ENCODE measurements around the gene PKD1L1. TPM values are rescaled to one million over a fixed set of nuclear protein-coding genes. Genes with fewer than 3 reads are reported as not detected.

The PKD1L1 gene
- total RNA-seq, 1 experiment from 2014 or later = 0.07 TPM

DNA sequence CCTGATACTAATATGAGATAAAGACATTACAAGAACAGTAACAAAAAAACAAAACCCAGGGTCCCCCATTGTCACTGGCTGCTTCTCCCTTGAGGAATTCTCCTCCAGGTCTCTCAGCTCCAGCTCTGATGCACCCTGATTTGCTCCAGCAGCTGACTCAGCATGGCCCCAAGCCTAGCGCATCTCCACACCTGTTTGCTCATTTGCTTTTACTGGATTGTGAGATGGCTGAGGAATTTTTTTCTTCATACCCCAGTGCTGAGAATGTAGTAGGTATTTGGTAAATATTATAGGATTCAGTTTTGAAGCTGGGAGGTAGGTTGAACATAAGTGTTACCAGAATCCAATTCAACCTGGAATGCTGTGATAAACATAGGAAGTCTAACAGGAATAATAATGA, 171.9 kb downstream of the PKD1L1 start:
- peaks cover 10% of the 10 kb centered on the region for H3K4me1 Mint-ChIP-seq
- no peak overlapping the region for H3K27ac Mint-ChIP-seq
- H3K36me3 Mint-ChIP-seq = no peaks in the 10 kb centered on the region
- H3K4me3 Mint-ChIP-seq = no peak overlapping the region
- peaks cover 14% of the 10 kb centered on the region for H3K9me3 Mint-ChIP-seq
- POLR2A ChIA-PET = no interaction called here
- no peaks in the 10 kb centered on the region for H3K27me3 Mint-ChIP-seq (ENCODE audit: low read depth)
- no peak for TF ChIP-seq MAX (CRISPR knock-in tag; IDR thresholded peaks at IDR 0.05)
- no peak for TF ChIP-seq ELF4 (CRISPR knock-in tag; IDR thresholded peaks at IDR 0.05; ENCODE audit: low read depth)
- TF ChIP-seq RORB (CRISPR knock-in tag; IDR thresholded peaks at IDR 0.05) = no peak
- TF ChIP-seq SMAD3 (CRISPR knock-in tag; IDR thresholded peaks at IDR 0.05; ENCODE audit: borderline replicate concordance) = no peak
- no peak for TF ChIP-seq IRF1 (CRISPR knock-in tag; IDR thresholded peaks at IDR 0.05)
- TF ChIP-seq MYBL2 (CRISPR knock-in tag; IDR thresholded peaks at IDR 0.05) = no peak
- no peak for TF ChIP-seq PRRX2 (CRISPR knock-in tag; IDR thresholded peaks at IDR 0.05)
- TF ChIP-seq HMGXB4 (CRISPR knock-in tag; IDR thresholded peaks at IDR 0.05) = no peak
- no peak for TF ChIP-seq NFE2L1 (CRISPR knock-in tag; IDR thresholded peaks at IDR 0.05)
- TF ChIP-seq ATF1 (CRISPR knock-in tag; IDR thresholded peaks at IDR 0.05) = no peak
- no peak for TF ChIP-seq TEAD4 (CRISPR knock-in tag; IDR thresholded peaks at IDR 0.05)
- no peak for TF ChIP-seq ZNF396 (CRISPR knock-in tag; IDR thresholded peaks at IDR 0.05; ENCODE audit: borderline replicate concordance)
- TF ChIP-seq ATF3 (CRISPR knock-in tag; conservative IDR thresholded peaks at IDR 0.05) = no peak
- TF ChIP-seq KAT7 (CRISPR knock-in tag; IDR thresholded peaks at IDR 0.05; ENCODE audit: borderline replicate concordance) = no peak
- TF ChIP-seq ZMAT4 (CRISPR knock-in tag; IDR thresholded peaks at IDR 0.05) = no peak
- no peak for TF ChIP-seq ZNF317 (CRISPR knock-in tag; IDR thresholded peaks at IDR 0.05; ENCODE audit: borderline replicate concordance, low read depth)
- TF ChIP-seq JUN (CRISPR knock-in tag; IDR thresholded peaks at IDR 0.05) = no peak
- TF ChIP-seq, protein P1, sequence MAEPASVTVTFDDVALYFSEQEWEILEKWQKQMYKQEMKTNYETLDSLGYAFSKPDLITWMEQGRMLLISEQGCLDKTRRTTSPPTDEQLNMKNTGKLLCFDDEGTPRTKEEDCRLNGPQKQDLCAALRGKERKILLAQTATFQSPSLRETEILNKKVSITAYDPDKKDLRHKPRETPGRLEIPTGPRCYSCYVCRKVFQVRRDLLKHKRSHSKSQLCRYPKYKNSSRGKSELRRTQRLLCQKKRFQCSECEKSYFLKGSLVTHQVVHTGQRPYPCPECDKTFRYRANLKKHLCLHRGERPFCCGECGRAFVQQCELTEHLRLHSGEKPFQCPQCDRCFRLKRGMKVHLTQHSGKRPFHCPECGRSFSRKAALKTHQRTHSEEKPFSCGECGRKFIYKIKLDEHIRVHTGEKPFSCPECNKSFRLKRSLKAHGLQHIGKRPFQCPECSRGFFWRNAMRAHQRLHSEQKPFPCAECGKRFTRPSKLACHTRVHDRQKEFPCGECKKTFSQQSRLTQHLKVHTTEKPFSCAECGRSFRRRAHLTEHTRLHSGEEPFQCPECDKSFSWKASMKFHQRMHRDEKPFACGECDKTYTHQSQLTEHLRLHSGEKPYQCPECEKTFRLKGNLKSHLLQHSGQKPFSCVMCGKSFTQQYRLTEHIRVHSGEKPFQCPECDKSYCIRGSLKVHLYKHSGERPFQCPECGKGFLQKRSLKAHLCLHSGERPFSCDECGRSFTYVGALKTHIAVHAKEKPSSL (CRISPR knock-in tag; conservative IDR thresholded peaks at IDR 0.05) = no peak
- ATAC-seq = no peak
- DNase-seq (ENCODE audit: low spot score) = no peak
- CTCF ChIA-PET = interaction anchor here (0.5 kb wide), 1 partner anchor 81 kb away, joined by 3 read pairs; no protein-coding TSS in a partner anchor

DNA sequence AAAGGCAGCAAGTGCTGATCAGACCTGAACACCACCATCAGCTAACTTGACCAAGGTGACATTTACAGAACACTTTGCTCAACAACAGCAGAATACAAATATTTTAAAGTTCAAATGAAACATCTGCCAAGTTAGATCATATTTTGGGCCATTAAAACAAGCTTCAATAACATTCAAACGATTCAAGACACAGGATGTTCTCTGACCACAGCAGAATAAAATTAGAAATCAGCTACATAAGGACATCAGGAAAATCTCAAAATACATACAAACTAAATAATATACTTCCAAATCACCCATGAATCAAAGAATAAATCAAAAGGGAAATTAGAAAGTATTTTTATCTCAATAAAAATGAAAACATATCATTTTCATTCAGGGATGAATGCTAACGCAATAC, 173.0 kb downstream of the PKD1L1 start:
- Mint-ChIP-seq H3K4me1 (peaks cover 10% of the 10 kb centered on the region), H3K9me3 (peaks cover 14% of the 10 kb centered on the region), H3K27me3 (ENCODE audit: low read depth) (no peaks in the 10 kb centered on the region), H3K36me3 (no peaks in the 10 kb centered on the region), H3K27ac (no peak overlapping the region), H3K4me3 (no peak overlapping the region)
- DNase-seq (ENCODE audit: low spot score) = no peak
- ChIA-PET POLR2A (no interaction called here), CTCF (no interaction called here)
- no peak for ATAC-seq
- TF ChIP-seq, protein P2, sequence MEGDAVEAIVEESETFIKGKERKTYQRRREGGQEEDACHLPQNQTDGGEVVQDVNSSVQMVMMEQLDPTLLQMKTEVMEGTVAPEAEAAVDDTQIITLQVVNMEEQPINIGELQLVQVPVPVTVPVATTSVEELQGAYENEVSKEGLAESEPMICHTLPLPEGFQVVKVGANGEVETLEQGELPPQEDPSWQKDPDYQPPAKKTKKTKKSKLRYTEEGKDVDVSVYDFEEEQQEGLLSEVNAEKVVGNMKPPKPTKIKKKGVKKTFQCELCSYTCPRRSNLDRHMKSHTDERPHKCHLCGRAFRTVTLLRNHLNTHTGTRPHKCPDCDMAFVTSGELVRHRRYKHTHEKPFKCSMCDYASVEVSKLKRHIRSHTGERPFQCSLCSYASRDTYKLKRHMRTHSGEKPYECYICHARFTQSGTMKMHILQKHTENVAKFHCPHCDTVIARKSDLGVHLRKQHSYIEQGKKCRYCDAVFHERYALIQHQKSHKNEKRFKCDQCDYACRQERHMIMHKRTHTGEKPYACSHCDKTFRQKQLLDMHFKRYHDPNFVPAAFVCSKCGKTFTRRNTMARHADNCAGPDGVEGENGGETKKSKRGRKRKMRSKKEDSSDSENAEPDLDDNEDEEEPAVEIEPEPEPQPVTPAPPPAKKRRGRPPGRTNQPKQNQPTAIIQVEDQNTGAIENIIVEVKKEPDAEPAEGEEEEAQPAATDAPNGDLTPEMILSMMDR (IDR thresholded peaks at IDR 0.05) = no peak
- no peak for TF ChIP-seq PRRX2 (CRISPR knock-in tag; IDR thresholded peaks at IDR 0.05)
- TF ChIP-seq, protein P3, sequence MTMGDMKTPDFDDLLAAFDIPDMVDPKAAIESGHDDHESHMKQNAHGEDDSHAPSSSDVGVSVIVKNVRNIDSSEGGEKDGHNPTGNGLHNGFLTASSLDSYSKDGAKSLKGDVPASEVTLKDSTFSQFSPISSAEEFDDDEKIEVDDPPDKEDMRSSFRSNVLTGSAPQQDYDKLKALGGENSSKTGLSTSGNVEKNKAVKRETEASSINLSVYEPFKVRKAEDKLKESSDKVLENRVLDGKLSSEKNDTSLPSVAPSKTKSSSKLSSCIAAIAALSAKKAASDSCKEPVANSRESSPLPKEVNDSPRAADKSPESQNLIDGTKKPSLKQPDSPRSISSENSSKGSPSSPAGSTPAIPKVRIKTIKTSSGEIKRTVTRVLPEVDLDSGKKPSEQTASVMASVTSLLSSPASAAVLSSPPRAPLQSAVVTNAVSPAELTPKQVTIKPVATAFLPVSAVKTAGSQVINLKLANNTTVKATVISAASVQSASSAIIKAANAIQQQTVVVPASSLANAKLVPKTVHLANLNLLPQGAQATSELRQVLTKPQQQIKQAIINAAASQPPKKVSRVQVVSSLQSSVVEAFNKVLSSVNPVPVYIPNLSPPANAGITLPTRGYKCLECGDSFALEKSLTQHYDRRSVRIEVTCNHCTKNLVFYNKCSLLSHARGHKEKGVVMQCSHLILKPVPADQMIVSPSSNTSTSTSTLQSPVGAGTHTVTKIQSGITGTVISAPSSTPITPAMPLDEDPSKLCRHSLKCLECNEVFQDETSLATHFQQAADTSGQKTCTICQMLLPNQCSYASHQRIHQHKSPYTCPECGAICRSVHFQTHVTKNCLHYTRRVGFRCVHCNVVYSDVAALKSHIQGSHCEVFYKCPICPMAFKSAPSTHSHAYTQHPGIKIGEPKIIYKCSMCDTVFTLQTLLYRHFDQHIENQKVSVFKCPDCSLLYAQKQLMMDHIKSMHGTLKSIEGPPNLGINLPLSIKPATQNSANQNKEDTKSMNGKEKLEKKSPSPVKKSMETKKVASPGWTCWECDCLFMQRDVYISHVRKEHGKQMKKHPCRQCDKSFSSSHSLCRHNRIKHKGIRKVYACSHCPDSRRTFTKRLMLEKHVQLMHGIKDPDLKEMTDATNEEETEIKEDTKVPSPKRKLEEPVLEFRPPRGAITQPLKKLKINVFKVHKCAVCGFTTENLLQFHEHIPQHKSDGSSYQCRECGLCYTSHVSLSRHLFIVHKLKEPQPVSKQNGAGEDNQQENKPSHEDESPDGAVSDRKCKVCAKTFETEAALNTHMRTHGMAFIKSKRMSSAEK (CRISPR knock-in tag; IDR thresholded peaks at IDR 0.05; ENCODE audit: borderline replicate concordance) = no peak
